Measurements from ENCODE around the gene APMAP.

APMAP gene

GRCh38 chr20:24943731-24944130, 48.8 kb downstream of the APMAP start:
- DNase-seq (ENCODE audit: low read depth), result no peak
- no peak for TF ChIP-seq CTCF (IDR thresholded peaks at IDR 0.05; ENCODE audit: low read depth, low read length, missing control alignments)
- in situ Hi-C loops (cut with HindIII; ENCODE audit: low sequenced_read_pairs), result no loop called here
- no peak overlapping the region for H3K4me3 ChIP-seq (ENCODE audit: low read depth, low read length)

- TF ChIP-seq CTCF (IDR thresholded peaks at IDR 0.05; ENCODE audit: low read depth, low read length, missing control alignments), result no peak
- no peak for DNase-seq (ENCODE audit: low read depth)
- in situ Hi-C loops (cut with HindIII; ENCODE audit: low sequenced_read_pairs), result no loop called here
- no peak overlapping the region for H3K4me3 ChIP-seq (ENCODE audit: low read depth, low read length)
Measured at GRCh38 chr20:24943196-24943595, 49.4 kb downstream of the APMAP start.

GRCh38 chr20:24942679-24943078, 49.9 kb downstream of the APMAP start:
- no peak overlapping the region for H3K4me3 ChIP-seq (ENCODE audit: low read depth, low read length)
- DNase-seq (ENCODE audit: low read depth), result no peak
- TF ChIP-seq CTCF (IDR thresholded peaks at IDR 0.05; ENCODE audit: low read depth, low read length, missing control alignments), result no peak
- in situ Hi-C loops (cut with HindIII; ENCODE audit: low sequenced_read_pairs), result no loop called here

- H3K4me3 ChIP-seq (ENCODE audit: low read depth, low read length), result no peak overlapping the region
- no peak for TF ChIP-seq CTCF (IDR thresholded peaks at IDR 0.05; ENCODE audit: low read depth, low read length, missing control alignments)
- no peak for DNase-seq (ENCODE audit: low read depth)
- in situ Hi-C loops (cut with HindIII; ENCODE audit: low sequenced_read_pairs), result no loop called here
Measured at GRCh38 chr20:24939036-24939435, 53.5 kb downstream of the APMAP start.

- no peak for DNase-seq (ENCODE audit: low read depth)
- in situ Hi-C loops (cut with HindIII; ENCODE audit: low sequenced_read_pairs), result no loop called here
- TF ChIP-seq CTCF (IDR thresholded peaks at IDR 0.05; ENCODE audit: low read depth, low read length, missing control alignments), result no peak
- H3K4me3 ChIP-seq (ENCODE audit: low read depth, low read length), result no peak overlapping the region
Measured at GRCh38 chr20:24938498-24938897, 54.1 kb downstream of the APMAP start.

- H3K4me3 ChIP-seq (ENCODE audit: low read depth, low read length), result no peak overlapping the region
- in situ Hi-C loops (cut with HindIII; ENCODE audit: low sequenced_read_pairs), result no loop called here
- TF ChIP-seq CTCF (IDR thresholded peaks at IDR 0.05; ENCODE audit: low read depth, low read length, missing control alignments), result no peak
- no peak for DNase-seq (ENCODE audit: low read depth)
Measured at GRCh38 chr20:24937579-24937978, 55.0 kb downstream of the APMAP start.
